PC-3 (cell line): ENCODE results near the gene TMEM38A. TPM values are rescaled to one million over a fixed set of nuclear protein-coding genes. Genes with fewer than 3 reads are reported as not detected.

Experiments
- ATAC-seq: fragments of 200-7000 bp; cut with Tn5 transposase; 2 replicates; pipeline ENCODE4 v1.9.1; 2020; ENCODE audit warnings: mild to moderate bottlenecking, moderate library complexity
- BruUV-seq: library from RNA; stranded (reverse); fragments of 400-500 nt; replicated peaks from 2 replicates; lab custom pipeline; 2021; lab: Mats Ljungman, UMichigan
- CTCF ChIA-PET: fragments of 300-600 bp; sonication (Branson Sonifier 250); formaldehyde crosslinking; loops from one replicate; lab custom pipeline; 2022; ENCODE audit warnings: antibody characterized with exemption; lab: Charles Lee
- POLR2A ChIA-PET: fragments of 300-600 bp; sonication (Branson Sonifier 250); formaldehyde crosslinking; loops from one replicate; lab custom pipeline; 2022; ENCODE audit warnings: antibody characterized with exemption; ENCODE audit not compliant: unreplicated experiment; lab: Charles Lee
- DNase-seq: peaks from one replicate; pipeline ENCODE4 v3.0.0-alpha.2; 2015
- H2AFZ ChIP-seq: fragments of 300-600 bp; sonication (generic); 2 replicates; pipeline ENCODE4 v1.6.0; 2016; ENCODE audit warnings: antibody characterized with exemption, low read length
- H3F3A ChIP-seq: fragments of 300-600 bp; sonication (generic); one replicate; pipeline ENCODE4 v1.6.0; 2017; ENCODE audit warnings: antibody characterized with exemption, low read length, control low read depth, mild to moderate bottlenecking; ENCODE audit not compliant: unreplicated experiment
- H3K27ac ChIP-seq: fragments of 300-600 bp; sonication (generic); 2 replicates; pipeline ENCODE4 v1.5.1; 2016; ENCODE audit warnings: mild to moderate bottlenecking, low read length
- H3K27me3 ChIP-seq: fragments of 300-600 bp; sonication (generic); 2 replicates; pipeline ENCODE4 v1.6.1; 2016; ENCODE audit warnings: low read length, mixed read lengths
- H3K36me3 ChIP-seq: fragments of 300-600 bp; sonication (generic); 2 replicates; pipeline ENCODE4 v1.6.1; 2016; ENCODE audit warnings: low read depth, mixed run types, low read length, mixed read lengths
- H3K4me1 ChIP-seq: fragments of 300-600 bp; sonication (generic); 2 replicates; pipeline ENCODE4 v1.5.1; 2016; ENCODE audit warnings: low read length; ENCODE audit not compliant: insufficient read depth
- H3K4me2 ChIP-seq: fragments of 300-600 bp; sonication (generic); 2 replicates; pipeline ENCODE4 v1.6.0; 2016; ENCODE audit warnings: low read length
- H3K4me3 ChIP-seq: fragments of 300-600 bp; sonication (generic); 2 replicates; pipeline ENCODE4 v1.5.1; 2016; ENCODE audit warnings: mild to moderate bottlenecking, low read length, mixed read lengths
- H3K79me2 ChIP-seq: fragments of 300-600 bp; sonication (generic); 2 replicates; pipeline ENCODE4 v1.6.1; 2017; ENCODE audit warnings: low read length, mixed read lengths
- H3K9ac ChIP-seq: fragments of 300-600 bp; sonication (generic); 2 replicates; pipeline ENCODE4 v1.6.0; 2016; ENCODE audit warnings: mild to moderate bottlenecking, low read length
- H3K9me2 ChIP-seq: fragments of 300-600 bp; sonication (generic); replicated peaks from 2 replicates; pipeline ENCODE4 v1.6.1; 2016; ENCODE audit warnings: mixed run types, low read length, mixed read lengths
- H3K9me3 ChIP-seq: fragments of 300-600 bp; sonication (generic); 2 replicates; pipeline ENCODE4 v1.6.1; 2016; ENCODE audit warnings: low read length, mixed read lengths
- H4K20me1 ChIP-seq: fragments of 300-600 bp; sonication (generic); 2 replicates; pipeline ENCODE4 v1.6.1; 2016; ENCODE audit warnings: low read length, mixed read lengths
- CTCF ChIP-seq: fragments of 300-600 bp; sonication (generic); conservative IDR thresholded peaks from 2 replicates; pipeline ENCODE4 v1.5.1; 2017; ENCODE audit warnings: antibody characterized with exemption, low read depth, mild to moderate bottlenecking, low read length
- EZH2 ChIP-seq: fragments of 300-600 bp; sonication (generic); IDR thresholded peaks from one replicate; pipeline ENCODE4 v1.6.1; 2017; ENCODE audit warnings: antibody characterized with exemption, mild to moderate bottlenecking, low read length; ENCODE audit not compliant: unreplicated experiment
- EZH2phosphoT487 ChIP-seq: fragments of 300-600 bp; sonication (generic); IDR thresholded peaks from 2 replicates; pipeline ENCODE4 v1.6.1; 2018; ENCODE audit warnings: mild to moderate bottlenecking, antibody characterized with exemption, low read length, borderline replicate concordance
- intact Hi-C: fragments of 100-400 bp; cut with micrococcal nuclease; formaldehyde crosslinking; loops from 2 replicates; pipeline ENCODE4 v1.9.0; 2023
- total RNA-seq: library from RNA; depleted of rRNA; stranded (reverse); fragments of >200 nt; gene quantifications from 2 replicates; pipeline ENCODE4 v1.2.3, GENCODE V29; 2014

The TMEM38A gene
- total RNA-seq, 1 experiment from 2014 or later = 11.0 TPM

GRCh38 chr19:16676101-16676798, 15.3 kb downstream of the TMEM38A start:
- intact Hi-C loops = no loop called here
- CTCF ChIA-PET = no interaction called here
- Histone ChIP-seq H4K20me1 (no peaks in the 10 kb centered on the region), H3K4me2 (no peak overlapping the region), H3K9me2 (no peaks in the 10 kb centered on the region), H3K27ac (no peak overlapping the region), H3K9me3 (no peaks in the 10 kb centered on the region), H3K4me3 (no peak overlapping the region), H2AFZ (no peak overlapping the region), H3K79me2 (no peaks in the 10 kb centered on the region), H3K27me3 (no peaks in the 10 kb centered on the region), H3K9ac (no peak overlapping the region), H3K36me3 (0 out of 2 replicates have a peak, but pooled peaks cover 5% of the 10 kb centered on the region), H3K4me1 (no peaks in the 10 kb centered on the region), H3F3A (no peaks in the 10 kb centered on the region)
- no TSS peak for BruUV-seq
- ATAC-seq = no peak
- DNase-seq = no peak
- POLR2A ChIA-PET = no interaction called here
- TF ChIP-seq EZH2 (no peak), CTCF (no peak), EZH2phosphoT487 (no peak)

- Histone ChIP-seq H3K9me2 (no peaks in the 10 kb centered on the region), H3K36me3 (0 out of 2 replicates have a peak, but pooled peaks cover 5% of the 10 kb centered on the region), H2AFZ (no peak overlapping the region), H3K27ac (no peak overlapping the region), H3K4me2 (no peak overlapping the region), H3K4me3 (no peak overlapping the region), H3K9ac (no peak overlapping the region), H3F3A (no peaks in the 10 kb centered on the region), H4K20me1 (no peaks in the 10 kb centered on the region), H3K9me3 (no peaks in the 10 kb centered on the region), H3K4me1 (no peaks in the 10 kb centered on the region), H3K27me3 (no peaks in the 10 kb centered on the region), H3K79me2 (no peaks in the 10 kb centered on the region)
- DNase-seq (no peak), ATAC-seq (no peak)
- intact Hi-C loops = no loop called here
- BruUV-seq = no TSS peak
- CTCF ChIA-PET = no interaction called here
- TF ChIP-seq EZH2phosphoT487 (no peak), CTCF (no peak), EZH2 (no peak)
- POLR2A ChIA-PET = no interaction called here
These were observed 16.1 kb downstream of the TMEM38A start for GRCh38 chr19:16677055-16677454.

- POLR2A ChIA-PET = interaction anchor here (0.7 kb wide), 1 partner anchor 489 kb away, joined by 14 read pairs; no protein-coding TSS in a partner anchor
- CTCF ChIA-PET = no interaction called here
These were observed 17.6 kb downstream of the TMEM38A start for GRCh38 chr19:16678498-16678897.

More at GRCh38 chr19:16678498-16678897, 17.6 kb downstream of the TMEM38A start:
- Histone ChIP-seq H4K20me1 (no peaks in the 10 kb centered on the region), H3K9me3 (no peaks in the 10 kb centered on the region), H3F3A (no peaks in the 10 kb centered on the region), H3K4me3 (no peak overlapping the region), H3K79me2 (no peaks in the 10 kb centered on the region), H3K27me3 (no peaks in the 10 kb centered on the region), H3K9me2 (no peaks in the 10 kb centered on the region), H3K36me3 (0 out of 2 replicates have a peak, but pooled peaks cover 5% of the 10 kb centered on the region), H3K4me2 (no peak overlapping the region), H2AFZ (no peak overlapping the region), H3K4me1 (no peaks in the 10 kb centered on the region), H3K27ac (no peak overlapping the region), H3K9ac (no peak overlapping the region)
- DNase-seq (no peak), ATAC-seq (no peak)
- intact Hi-C loops = no loop called here
- TF ChIP-seq EZH2phosphoT487 (no peak), EZH2 (no peak), CTCF (no peak)
- BruUV-seq = no TSS peak
